Activated T-cell treated with anti-CD3 and anti-CD28 coated beads, Interleukin-2, amount 50 U/mL, for 4 hours (primary cell): Measurements from ENCODE around the gene SGPL1. TPM values are rescaled to one million over a fixed set of nuclear protein-coding genes. Genes with fewer than 3 reads are reported as not detected.
A peak's percentile ranks its signal among the peaks of the same experiment; 100 is the strongest.

Experiments used
- ATAC-seq, 2 donors: fragments of 200-7000 bp; cut with Tn5 transposase; one replicate each; pipeline ENCODE4 v1.10.0; 2021
- DNase-seq: peaks from one replicate; pipeline ENCODE4 v3.0.0-alpha.2; 2020
- H3K27me3 Mint-ChIP-seq: one replicate; pipeline ENCODE4 v1.8.0; 2021; ENCODE audit warnings: low read depth, mixed read lengths
- H3K36me3 Mint-ChIP-seq: one replicate; pipeline ENCODE4 v1.8.0; 2022; ENCODE audit warnings: mixed read lengths; ENCODE audit not compliant: insufficient read depth
- H3K4me1 Mint-ChIP-seq: one replicate; pipeline ENCODE4 v1.8.0; 2021; ENCODE audit warnings: low read depth, mixed read lengths
- H3K4me3 Mint-ChIP-seq: one replicate; pipeline ENCODE4 v1.8.0; 2021; ENCODE audit warnings: mild to moderate bottlenecking, moderate library complexity, mixed read lengths
- H3K9me3 Mint-ChIP-seq: one replicate; pipeline ENCODE4 v1.8.0; 2021; ENCODE audit warnings: mixed read lengths
- total RNA-seq, 3 donors: library from RNA; stranded (reverse); gene quantifications; one replicate each; pipeline ENCODE4 v1.2.1, GENCODE V29; 2021

The SGPL1 gene
- total RNA-seq, 3 donors from 2014 or later = 71.3 to 98.9 (median 90.5) TPM

DNA sequence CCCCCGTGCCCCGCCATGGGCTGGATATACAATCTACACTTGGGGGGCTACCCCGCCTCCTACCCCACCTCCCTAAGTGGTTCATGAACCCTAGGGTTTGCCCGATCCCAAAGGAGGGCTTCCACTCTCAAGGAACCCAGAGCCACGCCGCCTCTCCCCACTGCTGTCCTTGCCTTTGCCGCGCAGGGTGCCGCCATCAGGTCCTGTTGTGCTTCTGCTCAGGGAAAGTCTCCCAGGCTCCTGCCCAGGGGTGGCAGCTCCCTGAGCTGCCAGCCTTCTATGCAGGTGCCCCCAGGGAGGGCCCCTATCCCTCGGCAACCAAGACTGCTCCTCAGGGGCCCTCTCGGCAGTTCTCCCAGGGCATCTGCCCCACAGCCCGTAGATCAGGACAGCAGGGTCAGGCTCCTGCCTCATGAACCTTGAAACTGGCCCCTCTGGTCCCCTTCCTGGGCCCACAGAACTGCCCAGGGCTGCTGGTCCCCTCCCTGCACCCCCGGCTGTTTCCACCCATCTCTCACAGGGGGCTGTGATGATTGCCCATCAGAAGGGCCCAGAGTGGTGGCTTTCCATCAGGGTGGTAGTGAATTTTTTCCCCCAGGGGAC is 85.6 kb downstream of the SGPL1 start:
- ATAC-seq (no peak), DNase-seq (no peak)
- Mint-ChIP-seq H3K27me3 (peaks cover 9% of the 10 kb centered on the region), H3K4me3 (no peak overlapping the region), H3K4me1 (no peaks in the 10 kb centered on the region), H3K36me3 (no peaks in the 10 kb centered on the region), H3K9me3 (no peaks in the 10 kb centered on the region)

- Mint-ChIP-seq H3K9me3 (no peaks in the 10 kb centered on the region), H3K27me3 (peaks cover 9% of the 10 kb centered on the region), H3K4me1 (no peaks in the 10 kb centered on the region), H3K4me3 (no peak overlapping the region), H3K36me3 (no peaks in the 10 kb centered on the region)
- ATAC-seq = no peak
- no peak for DNase-seq
These were observed 87.0 kb downstream of the SGPL1 start for GRCh38 chr10:70902661-70903261.

GRCh38 chr10:70903262-70903921 is 87.6 kb downstream of the SGPL1 start:
- ATAC-seq (no peak), DNase-seq (peak; percentile 19)
- Mint-ChIP-seq H3K27me3 (peaks cover 9% of the 10 kb centered on the region), H3K36me3 (no peaks in the 10 kb centered on the region), H3K4me3 (no peak overlapping the region), H3K9me3 (no peaks in the 10 kb centered on the region), H3K4me1 (no peaks in the 10 kb centered on the region)

GRCh38 chr10:70905071-70906021 is 89.6 kb downstream of the SGPL1 start:
- H3K4me1 Mint-ChIP-seq = no peaks in the 10 kb centered on the region
- peaks cover 9% of the 10 kb centered on the region for H3K27me3 Mint-ChIP-seq
- H3K9me3 Mint-ChIP-seq = no peaks in the 10 kb centered on the region
- ATAC-seq (no peak), DNase-seq (no peak)
- no peaks in the 10 kb centered on the region for H3K36me3 Mint-ChIP-seq
- H3K4me3 Mint-ChIP-seq = no peak overlapping the region

- H3K27me3 Mint-ChIP-seq = peaks cover 9% of the 10 kb centered on the region
- H3K36me3 Mint-ChIP-seq = no peaks in the 10 kb centered on the region
- DNase-seq = no peak
- no peaks in the 10 kb centered on the region for H3K4me1 Mint-ChIP-seq
- H3K9me3 Mint-ChIP-seq = no peaks in the 10 kb centered on the region
- no peak overlapping the region for H3K4me3 Mint-ChIP-seq
- ATAC-seq = no peak
These were observed 90.5 kb downstream of the SGPL1 start for GRCh38 chr10:70906031-70906783.

GRCh38 chr10:70906953-70907636 is 91.3 kb downstream of the SGPL1 start:
- Mint-ChIP-seq H3K9me3 (no peaks in the 10 kb centered on the region), H3K4me1 (no peaks in the 10 kb centered on the region), H3K4me3 (no peak overlapping the region), H3K36me3 (no peaks in the 10 kb centered on the region), H3K27me3 (peaks cover 9% of the 10 kb centered on the region)
- DNase-seq = no peak
- ATAC-seq = no peak

GRCh38 chr10:70907637-70908405 is 92.1 kb downstream of the SGPL1 start:
- no peak for ATAC-seq
- Mint-ChIP-seq H3K9me3 (no peaks in the 10 kb centered on the region), H3K4me3 (no peak overlapping the region), H3K36me3 (no peaks in the 10 kb centered on the region), H3K4me1 (no peaks in the 10 kb centered on the region), H3K27me3 (peaks cover 7% of the 10 kb centered on the region)
- no peak for DNase-seq

DNA sequence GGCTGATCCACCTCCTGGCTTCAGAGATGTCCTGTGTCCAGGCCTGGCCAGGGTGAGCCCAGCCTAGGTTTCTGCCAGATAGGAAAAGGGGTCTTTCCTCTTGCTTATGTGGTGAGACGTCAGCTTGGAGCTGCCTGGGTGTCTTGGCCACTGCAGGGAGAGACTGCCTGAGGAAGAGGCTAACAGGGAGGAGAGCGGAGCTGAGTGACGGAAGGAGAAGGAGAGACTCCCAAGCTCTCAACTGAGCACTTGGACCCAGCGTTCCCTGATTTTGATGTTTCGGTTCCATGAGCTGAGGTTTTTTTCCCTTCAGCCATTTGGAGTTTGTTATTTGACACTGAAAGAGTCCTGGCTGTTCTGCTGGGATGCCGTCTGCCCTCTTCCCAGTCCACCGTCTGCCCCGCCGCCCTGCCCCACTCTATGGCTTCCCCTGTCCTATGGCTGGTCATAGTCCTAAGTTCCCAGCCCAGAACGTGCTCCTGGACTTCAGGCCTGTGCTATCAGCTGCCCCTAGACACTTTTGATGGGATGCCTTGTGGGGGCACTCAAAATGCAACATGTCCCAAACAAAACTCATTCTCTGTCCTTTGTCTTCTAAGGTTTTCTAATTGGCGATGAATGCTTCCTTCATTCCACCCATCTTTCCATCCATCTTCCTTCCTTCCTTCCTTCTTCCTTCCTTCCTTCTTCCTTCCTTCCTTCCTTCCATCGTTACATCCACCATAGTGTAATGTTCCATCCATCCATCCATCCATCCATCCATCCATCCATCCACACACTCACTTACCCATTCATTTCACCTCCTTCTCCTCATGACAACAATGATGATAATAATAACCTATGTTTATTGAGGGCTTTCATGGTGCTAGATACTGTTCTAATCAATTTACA is 92.9 kb downstream of the SGPL1 start:
- Mint-ChIP-seq H3K9me3 (no peaks in the 10 kb centered on the region), H3K27me3 (peaks cover 1% of the 10 kb centered on the region), H3K36me3 (no peaks in the 10 kb centered on the region), H3K4me1 (no peaks in the 10 kb centered on the region), H3K4me3 (no peak overlapping the region)
- ATAC-seq (no peak), DNase-seq (no peak)

GRCh38 chr10:70909326-70909935 is 93.7 kb downstream of the SGPL1 start:
- no peaks in the 10 kb centered on the region for H3K9me3 Mint-ChIP-seq
- no peak overlapping the region for H3K4me3 Mint-ChIP-seq
- no peaks in the 10 kb centered on the region for H3K36me3 Mint-ChIP-seq
- no peak for DNase-seq
- H3K27me3 Mint-ChIP-seq = no peaks in the 10 kb centered on the region
- H3K4me1 Mint-ChIP-seq = no peaks in the 10 kb centered on the region
- no peak for ATAC-seq

DNA sequence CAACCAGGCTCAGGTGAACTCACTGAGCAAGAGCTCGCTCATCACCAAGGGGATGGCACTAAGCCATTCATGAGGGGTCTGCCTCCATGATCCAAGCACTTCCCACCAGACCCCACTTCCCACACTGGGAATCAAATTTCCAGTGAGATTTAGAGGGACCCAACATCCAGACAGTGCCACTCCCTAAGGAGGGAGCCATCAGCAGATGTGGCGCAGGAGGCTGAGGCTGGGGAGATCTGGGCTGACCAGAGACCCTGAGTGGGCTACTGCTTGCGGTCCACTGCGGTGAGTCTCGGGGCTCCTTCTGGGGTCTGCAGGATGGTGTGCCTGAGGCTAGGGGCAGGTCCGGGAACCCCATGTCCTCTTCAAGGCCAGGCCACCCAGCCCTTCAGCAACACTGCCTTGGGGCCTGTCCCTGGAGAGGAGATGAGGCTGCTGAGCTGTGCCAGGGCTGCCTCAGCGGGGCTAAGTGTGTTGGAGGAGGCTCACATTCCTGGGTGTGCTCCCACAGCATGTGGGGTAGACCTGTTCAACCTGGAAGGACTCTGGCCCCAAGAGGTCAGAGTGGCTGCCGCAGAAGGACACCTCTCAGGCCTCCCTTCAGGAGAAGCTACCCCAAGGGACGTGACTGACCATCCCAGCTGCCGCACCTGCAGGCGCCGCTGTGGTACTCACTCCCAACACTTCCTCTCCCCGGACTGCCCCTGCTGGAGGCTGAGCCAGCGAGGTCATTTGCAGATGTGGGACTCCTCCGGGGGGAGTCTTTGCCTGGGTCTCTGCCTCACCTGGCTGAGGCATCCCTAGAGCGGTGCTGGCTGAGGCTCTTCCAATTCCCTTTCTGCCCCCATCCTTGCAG is 95.0 kb downstream of the SGPL1 start:
- Mint-ChIP-seq H3K9me3 (no peaks in the 10 kb centered on the region), H3K4me3 (no peak overlapping the region), H3K36me3 (no peaks in the 10 kb centered on the region), H3K27me3 (peaks cover 2% of the 10 kb centered on the region), H3K4me1 (no peaks in the 10 kb centered on the region)
- ATAC-seq = no peak
- DNase-seq = no peak

GRCh38 chr10:70911386-70911785 is 95.6 kb downstream of the SGPL1 start:
- ATAC-seq (no peak), DNase-seq (no peak)
- no peaks in the 10 kb centered on the region for H3K4me1 Mint-ChIP-seq
- H3K36me3 Mint-ChIP-seq = no peaks in the 10 kb centered on the region
- no peak overlapping the region for H3K4me3 Mint-ChIP-seq
- H3K9me3 Mint-ChIP-seq = no peaks in the 10 kb centered on the region
- peaks cover 8% of the 10 kb centered on the region for H3K27me3 Mint-ChIP-seq
